HG03565 (cell line): ENCODE measurements around the gene CTTN.
"Not testable (repeated sequence)": the region's sequence is repeated elsewhere in the genome, so short reads cannot be mapped to it uniquely, and the experiment has no call there.

Experiments
- ATAC-seq: cut with Tn5 transposase; IDR thresholded peaks from one replicate; pipeline ENCODE4 v1.9.1; 2021; ENCODE audit warnings: mild to moderate bottlenecking, moderate library complexity; ENCODE audit not compliant: unreplicated experiment

Gene CTTN

GRCh38 chr11:70378506-70379134 lies 19.7 kb upstream of the CTTN start:
- no peak for ATAC-seq

GRCh38 chr11:70381350-70381749 lies 17.0 kb upstream of the CTTN start:
- no peak for ATAC-seq

GRCh38 chr11:70381872-70382861 lies 16.2 kb upstream of the CTTN start:
- no peak for ATAC-seq

- no peak for ATAC-seq
Observed at GRCh38 chr11:70383664-70384565, 14.4 kb upstream of the CTTN start.

GRCh38 chr11:70384566-70385152 lies 13.7 kb upstream of the CTTN start:
- no peak for ATAC-seq

GRCh38 chr11:70387564-70387963 lies 10.8 kb upstream of the CTTN start:
- ATAC-seq: no peak

- ATAC-seq: no peak
Observed at GRCh38 chr11:70389201-70389600, 9.1 kb upstream of the CTTN start.

- not testable (repeated sequence) for ATAC-seq
Observed at GRCh38 chr11:70390882-70391281, 7.4 kb upstream of the CTTN start.

GRCh38 chr11:70394211-70394950 lies 3.9 kb upstream of the CTTN start:
- no peak for ATAC-seq

- no peak for ATAC-seq
Observed at GRCh38 chr11:70397336-70397982, 870 bp upstream of the CTTN start.

GRCh38 chr11:70398834-70399680 lies 728 bp downstream of the CTTN start:
- ATAC-seq: no peak

GRCh38 chr11:70399681-70400112 lies 1.4 kb downstream of the CTTN start:
- no peak for ATAC-seq

GRCh38 chr11:70400643-70401042 lies 2.3 kb downstream of the CTTN start:
- ATAC-seq: no peak

- no peak for ATAC-seq
Observed at GRCh38 chr11:70402016-70402415, 3.7 kb downstream of the CTTN start.

- ATAC-seq: no peak
Observed at GRCh38 chr11:70402685-70403084, 4.4 kb downstream of the CTTN start.

GRCh38 chr11:70404244-70404643 lies 5.9 kb downstream of the CTTN start:
- ATAC-seq: no peak

GRCh38 chr11:70405679-70406395 lies 7.5 kb downstream of the CTTN start:
- no peak for ATAC-seq

- no peak for ATAC-seq
Observed at GRCh38 chr11:70407121-70407520, 8.8 kb downstream of the CTTN start.
